K562 (cell line): Measurements from ENCODE around the gene VSX2. TPM values are rescaled to one million over a fixed set of nuclear protein-coding genes. Genes with fewer than 3 reads are reported as not detected.

Experiments used
- ATAC-seq: fragments of 200-7000 bp; cut with Tn5 transposase; 3 replicates; pipeline ENCODE4 v1.9.1; 2020; ENCODE audit warnings: moderate library complexity
- BruUV-seq: library from RNA; stranded (reverse); fragments of 400-500 nt; replicated peaks from 2 replicates; lab custom pipeline; 2021; lab: Mats Ljungman, UMichigan
- CTCF ChIA-PET: fragments of 300-600 bp; formaldehyde crosslinking; extraction: SDS; loops from one replicate; lab custom pipeline; 2021; ENCODE audit warnings: low intra/inter-chr PET ratio; lab: Yijun Ruan, JAX
- POLR2A ChIA-PET: fragments of 300-600, 350-650 bp; sonication (Branson Sonifier 250); formaldehyde crosslinking; extraction: SDS; loops from one replicate; lab custom pipeline; 2021; ENCODE audit warnings: antibody characterized with exemption, inconsistent platforms; lab: Yijun Ruan, JAX
- DNase-seq, 4 experiments: peaks; one replicate each; pipeline versions ENCODE4 v3.0.0 to v3.0.0-alpha.2; 2011 to 2018; ENCODE audit warnings: low spot score in 3 of 4, mixed read lengths in 3 of 4; ENCODE audit errors: extremely low read depth in 1 of 4
- FAIRE-seq: peaks from 2 replicates; lab custom pipeline; 2011; peaks lifted over from hg19 to GRCh38; lab: Jason Lieb, UNC
- H2AFZ ChIP-seq: 2 replicates; pipeline ENCODE4 v1.6.0; 2011; ENCODE audit warnings: low read depth, low read length, control low read depth, inconsistent platforms
- H3K27ac ChIP-seq: fragments of 200-600 bp; 3 replicates; pipeline ENCODE4 v1.8.0; 2011; ENCODE audit warnings: low read depth, mild to moderate bottlenecking, control low read depth, inconsistent platforms, low read length, moderate library complexity, mixed read lengths; ENCODE audit errors: extremely low read depth
- H3K27me3 ChIP-seq, 2 experiments: fragments of 300-600 bp in 1 of 2; 2 replicates in 1 of 2; 3 replicates in 1 of 2; pipeline versions ENCODE4 v1.6.0 to v1.8.0; 2011; ENCODE audit warnings: inconsistent platforms in 2 of 2, low read length in 2 of 2, mild to moderate bottlenecking in 1 of 2, mixed read lengths in 1 of 2, moderate library complexity in 1 of 2; ENCODE audit not compliant: control insufficient read depth in 2 of 2, insufficient read depth in 2 of 2
- H3K36me3 ChIP-seq: fragments of 300-600 bp; 3 replicates; pipeline ENCODE4 v1.8.0; 2011; ENCODE audit warnings: mild to moderate bottlenecking, low read length, inconsistent platforms; ENCODE audit not compliant: control insufficient read depth, insufficient read depth
- H3K4me1 ChIP-seq, 2 experiments: fragments of 200-600 bp in 1 of 2; replicated peaks in 1 of 2; 2 replicates in 1 of 2; 3 replicates in 1 of 2; pipeline versions ENCODE4 v1.5.1 to v1.8.0; 2011; ENCODE audit warnings: inconsistent platforms in 2 of 2, low read length in 2 of 2, mild to moderate bottlenecking in 1 of 2, mixed read lengths in 1 of 2, moderate library complexity in 1 of 2; ENCODE audit not compliant: control insufficient read depth in 2 of 2, insufficient read depth in 2 of 2
- H3K4me2 ChIP-seq: 2 replicates; pipeline ENCODE4 v1.6.1; 2011; ENCODE audit warnings: low read length, control low read depth, inconsistent platforms, mixed read lengths; ENCODE audit not compliant: insufficient read depth
- H3K4me3 ChIP-seq: fragments of 200-600 bp; sonication (generic), shearing (Covaris generic); 2 replicates; pipeline ENCODE4 v1.5.1; 2016; ENCODE audit warnings: control low read depth, inconsistent platforms
- H3K79me2 ChIP-seq: fragments of 200-600 bp; 3 replicates; pipeline ENCODE4 v1.8.0; 2011; ENCODE audit warnings: low read length, inconsistent platforms; ENCODE audit not compliant: control insufficient read depth, insufficient read depth
- H3K9ac ChIP-seq, 2 experiments: 2 replicates each; pipeline versions ENCODE4 v1.6.0 to v1.6.1; 2011; ENCODE audit warnings: low read depth in 2 of 2, low read length in 2 of 2, control low read depth in 1 of 2, inconsistent platforms in 1 of 2, mild to moderate bottlenecking in 1 of 2, mixed read lengths in 1 of 2; ENCODE audit not compliant: insufficient read depth in 1 of 2
- H3K9me1 ChIP-seq: one replicate; pipeline ENCODE4 v1.6.0; 2011; ENCODE audit warnings: inconsistent platforms, mild to moderate bottlenecking, low read length, moderate library complexity; ENCODE audit not compliant: control insufficient read depth, insufficient read depth
- H3K9me3 ChIP-seq: replicated peaks from 2 replicates; pipeline ENCODE4 v1.5.1; 2011; ENCODE audit warnings: low read depth, low read length, inconsistent platforms; ENCODE audit not compliant: control insufficient read depth, insufficient read depth
- H4K20me1 ChIP-seq: replicated peaks from 2 replicates; pipeline ENCODE4 v1.6.1; 2011; ENCODE audit warnings: low read length, inconsistent platforms, mixed read lengths; ENCODE audit not compliant: control insufficient read depth, insufficient read depth
- BCOR ChIP-seq: fragments of 450-650 bp; IDR thresholded peaks from 2 replicates; pipeline ENCODE4 v1.6.1; 2016
- BHLHE40 ChIP-seq: IDR thresholded peaks from 2 replicates; pipeline ENCODE4 v1.6.1; 2011; ENCODE audit warnings: low read length, improper control_type of control experiment
- BRF1 ChIP-seq: IDR thresholded peaks from 3 replicates; pipeline ENCODE4 v1.6.1; 2011; ENCODE audit warnings: borderline replicate concordance, mild to moderate bottlenecking; ENCODE audit not compliant: insufficient read length; ENCODE audit errors: extremely low read depth
- CEBPZ ChIP-seq: fragments of 150-350 bp; IDR thresholded peaks from 2 replicates; pipeline ENCODE4 v1.6.1; 2014; ENCODE audit warnings: low read depth, mild to moderate bottlenecking, low read length, borderline replicate concordance
- FOXM1 ChIP-seq, 2 experiments: fragments of 450-650 bp in 1 of 2; sonication (generic) in 1 of 2; formaldehyde crosslinking in 1 of 2; IDR thresholded peaks; 2 replicates each; pipeline versions ENCODE4 v1.6.1 to v1.9.0; 2017 to 2022; ENCODE audit warnings: low read depth in 2 of 2, mild to moderate bottlenecking in 2 of 2, missing genetic modification reagents in 1 of 2, moderate library complexity in 1 of 2
- HDAC6 ChIP-seq: IDR thresholded peaks from 2 replicates; pipeline ENCODE4 v1.6.1; 2012; ENCODE audit warnings: low read depth, mild to moderate bottlenecking, control low read depth, inconsistent platforms, low read length, moderate library complexity
- MLLT1 ChIP-seq, 2 experiments: fragments of 450-650 bp; IDR thresholded peaks; 2 replicates each; pipeline ENCODE4 v1.6.1; 2016
- NR3C1 ChIP-seq: sonication (generic); formaldehyde crosslinking; IDR thresholded peaks from 2 replicates; pipeline ENCODE4 v1.8.1; 2022; ENCODE audit warnings: missing genetic modification reagents
- PCBP1 ChIP-seq: fragments of 200-400 bp; formaldehyde crosslinking; IDR thresholded peaks from 2 replicates; pipeline ENCODE4 v1.6.1; 2018; ENCODE audit warnings: mild to moderate bottlenecking, low read depth, low read length; ENCODE audit not compliant: poor library complexity, severe bottlenecking
- TAF1 ChIP-seq: IDR thresholded peaks from 2 replicates; pipeline ENCODE4 v1.6.1; 2011; ENCODE audit warnings: mild to moderate bottlenecking, low read length, moderate library complexity; ENCODE audit not compliant: insufficient read depth, control insufficient read depth, severe bottlenecking; ENCODE audit errors: extremely low read depth
- ZC3H4 ChIP-seq: sonication (generic); formaldehyde crosslinking; IDR thresholded peaks from 2 replicates; pipeline ENCODE4 v1.9.0; 2021; ENCODE audit warnings: missing genetic modification reagents, borderline replicate concordance
- ZNF23 ChIP-seq: fragments of 250-450 bp; sonication (Bioruptor Pico); IDR thresholded peaks from 2 replicates; pipeline ENCODE4 v1.4.0; 2020; ENCODE audit warnings: mild to moderate bottlenecking
- ZNF717 ChIP-seq: fragments of 250-450 bp; sonication (Bioruptor Pico); IDR thresholded peaks from 2 replicates; pipeline ENCODE4 v1.5.0; 2021
- ZNF780A ChIP-seq: fragments of 250-450 bp; sonication (Bioruptor Pico); IDR thresholded peaks from 2 replicates; pipeline ENCODE4 v1.5.0; 2021; ENCODE audit warnings: mild to moderate bottlenecking
- WGBS: fragments of 100-300 bp; shearing (Covaris generic); methylation state at CpG from one replicate; pipeline ENCODE4 v1.1.6; 2016; ENCODE audit warnings: low coverage, mixed read lengths; ENCODE audit not compliant: insufficient coverage; ENCODE audit errors: missing lambda C conversion rate; 5-methylcytosine and 5-hydroxymethylcytosine counted together
- in situ Hi-C: fragments of 300-500 bp; cut with MboI; formaldehyde crosslinking; loops from 4 replicates; pipeline ENCODE4 v1.15.0; 2018; ENCODE audit warnings: inconsistent platforms, mixed read lengths
- intact Hi-C: fragments of 100-400 bp; cut with micrococcal nuclease; formaldehyde crosslinking; loops from 2 replicates; pipeline ENCODE4 v1.14.2; 2022
- polyA plus RNA-seq, 8 experiments: library from polyadenylated mRNA; depleted of rRNA in 4 of 8; stranded (reverse) in 5 of 8; unstranded in 3 of 8; fragments of >200 nt; fragmentation: Nextera tagmentation in 2 of 8; fragmentation: Illumina TruSeq in 1 of 8; extraction: Ambion mirVana in 2 of 8; extraction: Trizol in 1 of 8; gene quantifications; 2 replicates each; pipeline versions ENCODE4 v1.2.1 to v1.2.3, GENCODE V29; 2011 to 2014; ENCODE audit warnings: inconsistent platforms in 1 of 8, missing spikeins in 1 of 8
- total RNA-seq, 7 experiments: library from RNA; depleted of rRNA in 6 of 7; stranded (reverse); fragments of >200 nt in 6 of 7; fragmentation: Illumina TruSeq in 2 of 7; extraction: Trizol in 2 of 7; gene quantifications; 2 replicates each; pipeline versions ENCODE4 v1.2.1 to v1.2.3, GENCODE V29; 2011 to 2021; ENCODE audit warnings: low replicate concordance in 1 of 7

Gene VSX2
- total and polyA plus RNA-seq, 9 of the 15 experiments (the other 6 are each of a cell fraction or from before 2014, with no cell fraction given): 0.04 TPM; not detected in 8

DNA sequence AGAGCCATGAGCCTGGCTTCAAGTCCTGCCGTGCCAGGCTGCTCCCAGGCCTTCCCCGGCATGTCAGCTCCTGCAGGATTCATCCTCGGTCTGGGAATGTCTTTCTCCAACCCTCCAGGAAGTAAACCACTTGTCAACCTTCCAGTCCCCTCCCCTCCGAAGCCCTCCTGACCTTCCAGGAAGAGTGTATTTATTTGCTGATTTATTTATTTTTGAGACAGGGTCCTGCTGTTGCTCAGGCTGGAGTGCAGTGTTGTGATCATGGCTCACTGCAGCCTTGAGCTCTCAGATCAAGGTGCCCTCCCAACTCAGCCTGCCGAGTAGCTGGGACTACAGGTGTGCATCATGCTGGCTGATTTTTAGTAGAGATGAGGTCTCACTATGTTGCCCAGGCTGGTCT is 24.7 kb downstream of the VSX2 start (continued):
- TF ChIP-seq PCBP1 (no peak), HDAC6 (no peak)

- in situ Hi-C loops: no loop called here
- Histone ChIP-seq H3K79me2 (no peaks in the 10 kb centered on the region), H3K4me1 (no peaks in the 10 kb centered on the region), H3K4me2 (no peak overlapping the region), H3K27me3 (peaks cover 0 to 25% of the 10 kb centered on the region in 2 experiments; a peak in 2 of 5 replicates), H4K20me1 (no peaks in the 10 kb centered on the region), H3K27ac (no peak overlapping the region), H3K9ac (no peak overlapping the region), H3K9me3 (no peaks in the 10 kb centered on the region), H3K4me3 (no peak overlapping the region), H3K9me1 (no peaks in the 10 kb centered on the region), H2AFZ (no peak overlapping the region), H3K36me3 (no peaks in the 10 kb centered on the region)
- DNase-seq (no peak), FAIRE-seq (no peak), ATAC-seq (no peak)
- BruUV-seq: no TSS peak
- ChIA-PET CTCF (no interaction called here), POLR2A (interaction anchor here (0.6 to 1.5 kb wide), 3 partner anchors 10 to 35 kb away, joined by 3 read pairs; no protein-coding TSS in a partner anchor)
- intact Hi-C loops: no loop called here
- 20% methylated on average over 11 of the region's 13 CpGs for WGBS
- TF ChIP-seq CEBPZ: no peak
- TF ChIP-seq BCOR: no peak
- TF ChIP-seq TAF1: no peak
- no peak for TF ChIP-seq FOXM1 (IDR thresholded peaks at IDR 0.05; ENCODE audit: low read depth)
- no peak for TF ChIP-seq FOXM1 (CRISPR knock-in tag; IDR thresholded peaks at IDR 0.05; ENCODE audit: low read depth)
- no peak for TF ChIP-seq ZNF717
- no peak for TF ChIP-seq ZNF780A (CRISPR knock-in tag)
- no peak for TF ChIP-seq ZC3H4 (CRISPR knock-in tag)
- TF ChIP-seq BHLHE40: no peak
- no peak for TF ChIP-seq ZNF23 (CRISPR knock-in tag)
- no peak for TF ChIP-seq MLLT1 (IDR thresholded peaks at IDR 0.05)
- TF ChIP-seq NR3C1 (CRISPR knock-in tag): no peak
- TF ChIP-seq BRF1: no peak
These were observed 26.2 kb downstream of the VSX2 start for GRCh38 chr14:74265301-74265965.
